NCI-H748 (cell line): ENCODE data around the gene LY6G5C.

Experiments
- DNase-seq: peaks from one replicate; lab custom pipeline; 2025; ENCODE audit not compliant: unreplicated experiment; lab: John Stamatoyannopoulos, UW

The LY6G5C gene

GRCh38 chr6:31663126-31663960 lies 17.5 kb downstream of the LY6G5C start:
- DNase-seq: no peak

GRCh38 chr6:31662124-31662723 lies 18.6 kb downstream of the LY6G5C start:
- DNase-seq: no peak

- DNase-seq: no peak
Observed at GRCh38 chr6:31661262-31662123, 19.4 kb downstream of the LY6G5C start.

- peak; percentile 93 for DNase-seq
Observed at GRCh38 chr6:31660381-31661261, 20.2 kb downstream of the LY6G5C start, which contains the start of gene C6orf47. Gene C6orf47, minus strand, starts transcription at chr6:31660778. Its CDS starts 831 bp downstream, at chr6:31659947.

GRCh38 chr6:31659649-31660380 lies 21.1 kb downstream of the LY6G5C start:
- DNase-seq: peak; percentile 42

- no peak for DNase-seq
Observed at GRCh38 chr6:31658983-31659648, 21.8 kb downstream of the LY6G5C start.

- DNase-seq: no peak
Observed at GRCh38 chr6:31658158-31658688, 22.6 kb downstream of the LY6G5C start.

- DNase-seq: no peak
Observed at GRCh38 chr6:31657406-31658157, 23.3 kb downstream of the LY6G5C start.

- no peak for DNase-seq
Observed at GRCh38 chr6:31655349-31656237, 25.3 kb downstream of the LY6G5C start, which contains the start of gene APOM. Gene APOM, plus strand, starts transcription at chr6:31655894. Its CDS starts 73 bp downstream, at chr6:31655967.

GRCh38 chr6:31654574-31655348 lies 26.1 kb downstream of the LY6G5C start:
- no peak for DNase-seq

- peak; percentile 99 for DNase-seq
Observed at GRCh38 chr6:31652925-31653724, 27.7 kb downstream of the LY6G5C start.

GRCh38 chr6:31651602-31652191 lies 29.2 kb downstream of the LY6G5C start:
- no peak for DNase-seq

- DNase-seq: no peak
Observed at GRCh38 chr6:31645325-31645724, 35.5 kb downstream of the LY6G5C start.

- no peak for DNase-seq
Observed at GRCh38 chr6:31643818-31644454, 36.9 kb downstream of the LY6G5C start.
